ENCODE results near the gene SHISA3.
A peak's percentile ranks its signal among the peaks of the same experiment; 100 is the strongest.
"Not testable (repeated sequence)": the region's sequence is repeated elsewhere in the genome, so short reads cannot be mapped to it uniquely, and the experiment has no call there.

Gene SHISA3

DNA sequence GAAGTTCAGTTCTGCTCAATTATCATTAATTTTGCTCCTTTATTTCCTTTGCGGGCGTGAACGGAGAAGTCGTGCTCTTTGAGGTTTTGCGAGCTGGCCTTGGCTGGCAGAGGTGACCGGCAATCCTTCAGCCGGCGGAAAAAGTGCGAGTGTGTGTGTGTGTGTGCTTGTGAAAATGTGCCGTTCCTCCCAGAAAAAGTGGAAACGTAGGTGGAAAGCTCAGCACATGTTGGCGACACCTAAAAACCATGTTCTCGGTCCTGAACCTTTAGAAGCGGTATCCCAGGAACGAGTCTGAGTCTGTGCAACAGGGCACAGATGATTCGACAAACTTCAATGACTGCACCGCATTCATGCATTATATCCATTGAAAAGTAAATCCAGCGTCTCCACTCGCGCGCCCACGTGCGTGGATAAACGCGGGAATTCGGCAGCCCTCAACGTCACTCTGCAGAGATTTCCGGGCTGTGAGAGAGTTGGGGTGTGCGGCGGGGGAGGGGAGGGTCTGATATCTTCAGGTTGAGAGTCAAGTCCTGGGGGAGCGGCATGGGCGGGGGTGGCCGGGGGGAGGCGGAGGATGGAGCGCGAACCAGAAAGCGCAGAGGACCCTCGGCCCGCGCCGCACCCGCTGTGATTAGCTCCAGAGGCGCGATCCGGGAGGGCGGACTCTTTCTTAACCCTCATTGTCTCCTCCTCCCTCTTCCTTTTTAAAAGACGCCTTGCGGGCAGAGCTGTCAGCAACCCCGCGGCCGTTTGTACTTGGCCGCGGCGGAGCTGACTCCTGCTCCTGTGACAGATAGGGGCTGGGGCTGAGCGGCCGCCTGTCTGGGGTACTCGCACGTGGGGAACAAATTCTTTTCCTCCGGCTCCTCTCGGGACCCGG is at the start of gene SHISA3:
Gene SHISA3 (plus strand): TSS at position 737 of the 883 bp plus-strand sequence. CDS start 569 bp downstream, outside the sequence.
- FAIRE-seq (no peak), DNase-seq (ENCODE audit: low spot score) (no peak)

DNA sequence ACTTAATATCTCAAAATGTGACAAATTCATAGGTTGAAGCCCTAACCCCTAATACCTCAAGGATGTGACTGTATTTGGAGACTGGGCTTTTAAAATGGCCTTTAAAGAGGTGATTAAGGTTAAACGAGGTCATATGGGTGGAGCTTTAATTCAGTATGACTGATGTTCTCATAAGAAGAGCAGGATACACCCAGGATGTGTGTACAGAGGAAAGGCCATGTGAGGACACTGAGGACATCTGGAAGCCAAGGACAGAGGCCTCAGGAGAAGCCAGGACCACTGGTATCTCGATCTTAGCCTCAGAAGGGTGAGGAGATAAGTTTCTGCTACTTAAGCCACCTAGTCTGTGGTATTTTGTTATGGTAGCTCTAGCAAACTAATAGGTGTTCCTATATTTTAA is 49.0 kb upstream of the SHISA3 start:
- no peak for FAIRE-seq
- DNase-seq (ENCODE audit: low spot score) = no peak

DNA sequence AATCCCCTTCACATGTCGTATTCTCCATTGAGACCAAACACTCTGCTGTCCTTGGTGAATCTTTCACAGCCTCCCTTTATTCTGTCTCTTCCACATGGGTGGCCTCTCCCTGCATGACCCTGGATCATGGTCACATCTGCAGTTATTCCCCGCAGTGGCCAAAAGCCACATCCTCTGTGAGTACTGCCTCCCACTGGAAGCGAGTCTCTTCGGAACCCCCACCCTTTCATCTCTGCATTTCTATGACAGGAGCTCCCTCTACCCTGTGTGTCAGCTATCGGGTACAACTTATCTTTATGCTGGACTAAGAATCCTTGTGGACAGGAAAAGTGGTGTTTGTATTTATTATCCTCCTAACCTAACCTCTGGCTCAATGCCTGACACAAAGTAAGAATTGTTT is 48.6 kb upstream of the SHISA3 start:
- no peak for FAIRE-seq
- DNase-seq (ENCODE audit: low spot score) = no peak

DNA sequence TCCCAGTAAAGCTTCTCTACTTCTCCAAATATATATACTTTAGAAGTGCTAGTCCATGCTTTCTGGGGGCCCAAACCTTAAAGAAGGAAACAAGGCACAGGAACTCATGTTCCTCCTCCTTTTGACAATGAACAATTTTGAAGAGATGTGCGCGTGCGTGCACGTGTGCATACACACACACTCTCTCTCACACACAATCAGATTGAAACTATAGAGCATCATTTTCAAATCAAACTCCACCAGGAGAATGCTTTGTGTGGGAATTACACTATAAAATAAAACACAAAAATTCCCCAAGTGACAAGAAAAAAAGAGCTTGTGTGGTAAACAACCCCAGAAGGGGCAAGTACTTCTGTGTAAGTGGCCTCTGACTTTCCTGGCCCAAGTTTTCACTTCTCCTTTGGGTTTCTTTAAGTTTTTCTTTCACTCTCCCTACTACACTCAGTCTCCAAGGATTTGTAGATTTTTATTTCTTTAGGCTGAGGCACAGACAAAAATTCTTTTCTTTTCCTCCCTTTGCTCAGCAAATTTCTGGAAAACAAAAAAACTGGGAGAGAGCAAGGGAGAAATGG is 46.6 kb upstream of the SHISA3 start:
- DNase-seq (ENCODE audit: low spot score) (no peak), FAIRE-seq (no peak)

DNA sequence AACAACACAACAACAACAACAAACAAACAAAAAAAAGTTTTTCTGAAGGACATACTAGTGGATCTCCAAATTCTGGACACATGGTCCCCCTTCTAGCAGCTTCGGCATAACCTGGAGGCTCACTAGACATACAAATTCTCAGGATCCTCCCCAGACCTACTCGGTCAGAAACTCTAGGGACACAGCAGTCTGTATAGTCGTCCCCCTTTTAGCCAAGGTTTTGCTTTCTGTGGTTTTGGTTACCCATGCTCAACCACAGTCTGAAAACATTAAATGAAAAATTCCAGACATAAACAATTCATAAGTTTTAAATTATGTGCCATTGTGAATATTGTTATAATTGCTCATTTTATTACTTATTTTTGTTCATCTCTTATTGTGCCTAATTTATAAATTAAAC is 45.2 kb upstream of the SHISA3 start:
- no peak for FAIRE-seq
- DNase-seq (ENCODE audit: low spot score) = no peak

DNA sequence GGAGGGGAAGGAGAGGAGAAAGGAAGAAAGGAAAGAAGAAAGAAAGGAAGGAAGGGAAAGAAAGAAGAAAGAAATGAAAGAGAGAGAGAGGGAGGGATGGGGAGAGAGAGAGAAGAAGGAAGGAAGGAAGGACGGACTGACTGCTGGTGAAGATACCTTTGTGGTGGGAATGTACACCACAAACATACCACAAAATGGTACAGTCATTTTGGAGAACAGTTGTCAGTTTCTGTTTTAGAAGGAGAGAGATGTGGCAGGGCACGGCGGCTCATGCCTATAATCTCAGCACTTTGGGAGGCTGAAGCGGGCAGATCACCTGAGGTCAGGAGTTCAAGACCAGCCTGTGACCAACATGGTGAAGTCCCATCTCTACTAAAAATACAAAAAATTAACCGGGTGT is 40.0 kb upstream of the SHISA3 start:
- no peak for FAIRE-seq

DNA sequence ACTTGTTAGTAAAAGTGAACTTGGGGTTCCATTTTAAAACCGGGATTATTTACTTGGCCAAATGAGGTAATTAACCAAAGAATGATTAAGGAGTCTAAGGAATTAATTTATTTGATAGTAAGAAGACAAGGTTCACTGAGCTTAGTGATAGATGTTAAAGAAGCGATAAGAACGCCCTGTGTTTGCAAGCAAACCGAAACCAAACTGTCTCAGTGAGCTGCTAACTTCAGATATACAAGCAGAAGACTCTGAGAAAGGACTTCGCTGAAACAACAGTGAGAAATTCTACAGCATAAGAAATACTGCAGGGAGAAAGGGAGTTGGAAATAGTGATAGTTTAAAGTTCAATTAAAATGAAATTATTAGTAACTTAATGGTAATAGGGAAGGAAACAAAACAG is 37.6 kb upstream of the SHISA3 start:
- DNase-seq (ENCODE audit: low spot score) (no peak), FAIRE-seq (no peak)

More for the DNA sequence above, 40.0 kb upstream of the SHISA3 start:
- DNase-seq (ENCODE audit: low spot score) = no peak

DNA sequence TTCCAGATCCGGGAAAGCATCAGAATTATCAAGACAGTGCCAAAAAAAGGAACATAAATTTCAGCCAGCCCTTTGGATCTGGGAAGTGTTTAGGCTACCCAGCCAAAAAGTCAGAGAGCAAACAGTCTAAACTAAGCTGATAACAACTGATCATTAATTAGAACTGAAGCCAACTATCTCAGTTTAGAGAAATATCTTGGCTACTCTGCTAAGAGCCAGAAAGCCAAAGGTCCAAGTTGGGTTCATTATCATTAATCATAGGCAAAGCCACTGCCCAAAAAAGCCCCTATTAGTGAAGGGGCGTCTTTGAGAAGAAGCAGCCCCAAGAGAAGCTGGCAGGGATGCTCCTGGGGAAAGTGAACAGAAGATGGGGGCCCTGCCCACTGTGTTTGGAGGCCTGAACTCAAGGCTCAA is 37.0 kb upstream of the SHISA3 start:
- FAIRE-seq = no peak

DNA sequence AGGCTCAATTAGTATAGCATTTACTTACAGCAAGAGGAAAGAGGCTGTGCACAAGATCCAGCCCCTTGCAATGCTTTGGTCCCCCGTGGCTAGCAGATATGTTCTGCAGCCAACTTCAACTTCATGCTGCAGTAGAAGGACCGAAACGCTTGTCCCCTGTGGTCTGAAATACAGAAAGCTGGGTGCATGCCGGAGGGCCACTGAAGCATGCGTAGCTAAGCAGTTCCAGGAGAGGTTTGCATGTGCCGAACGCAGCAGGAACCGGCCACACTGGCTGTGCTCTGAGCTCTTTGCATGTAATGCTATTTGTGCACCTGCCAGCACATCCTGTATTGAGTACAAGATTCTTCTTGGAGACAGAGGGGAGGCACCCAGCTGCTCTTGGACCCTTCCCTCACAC is 35.8 kb upstream of the SHISA3 start:
- no peak for FAIRE-seq
- no peak for DNase-seq (ENCODE audit: low spot score)

More for the DNA sequence above, 37.0 kb upstream of the SHISA3 start:
- DNase-seq (ENCODE audit: low spot score) = no peak

DNA sequence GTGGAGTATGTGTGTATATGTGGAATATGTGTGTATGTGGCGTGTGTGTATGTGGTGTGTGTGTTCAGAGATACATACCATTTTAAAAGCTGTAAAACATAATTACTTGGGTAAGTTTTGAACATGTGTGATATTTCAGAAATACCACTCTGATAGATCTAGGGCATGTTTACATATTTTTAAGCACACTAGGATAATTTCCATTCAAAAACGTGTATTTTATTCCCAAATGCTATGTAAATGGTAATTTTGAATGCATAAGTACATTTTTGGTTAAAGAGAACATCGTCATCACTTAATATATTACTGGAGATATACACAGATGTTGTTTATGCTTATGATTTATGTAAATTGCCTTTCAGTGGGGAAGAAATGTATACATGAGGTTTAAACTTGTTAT is 34.7 kb upstream of the SHISA3 start:
- FAIRE-seq (no peak), DNase-seq (ENCODE audit: low spot score) (no peak)

DNA sequence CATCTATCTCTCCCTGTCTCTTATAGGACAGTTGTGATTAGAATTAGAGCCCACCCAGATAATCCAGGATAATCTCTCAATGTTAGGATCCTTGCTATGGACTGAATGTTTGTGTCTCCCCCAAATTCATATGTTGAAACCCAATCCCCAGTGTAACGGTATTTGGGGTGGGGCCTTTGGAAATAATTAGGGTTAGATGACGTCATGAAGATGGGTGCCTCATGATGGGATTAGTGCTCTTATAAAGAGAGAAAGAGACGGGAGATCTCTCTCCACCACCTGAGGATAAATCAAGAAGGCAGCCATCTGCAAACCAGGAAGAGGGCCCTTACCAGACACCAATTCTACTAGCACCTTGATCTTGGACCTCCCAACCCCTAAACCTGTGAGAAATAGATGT is 33.7 kb upstream of the SHISA3 start:
- FAIRE-seq = no peak
- DNase-seq (ENCODE audit: low spot score) = no peak

DNA sequence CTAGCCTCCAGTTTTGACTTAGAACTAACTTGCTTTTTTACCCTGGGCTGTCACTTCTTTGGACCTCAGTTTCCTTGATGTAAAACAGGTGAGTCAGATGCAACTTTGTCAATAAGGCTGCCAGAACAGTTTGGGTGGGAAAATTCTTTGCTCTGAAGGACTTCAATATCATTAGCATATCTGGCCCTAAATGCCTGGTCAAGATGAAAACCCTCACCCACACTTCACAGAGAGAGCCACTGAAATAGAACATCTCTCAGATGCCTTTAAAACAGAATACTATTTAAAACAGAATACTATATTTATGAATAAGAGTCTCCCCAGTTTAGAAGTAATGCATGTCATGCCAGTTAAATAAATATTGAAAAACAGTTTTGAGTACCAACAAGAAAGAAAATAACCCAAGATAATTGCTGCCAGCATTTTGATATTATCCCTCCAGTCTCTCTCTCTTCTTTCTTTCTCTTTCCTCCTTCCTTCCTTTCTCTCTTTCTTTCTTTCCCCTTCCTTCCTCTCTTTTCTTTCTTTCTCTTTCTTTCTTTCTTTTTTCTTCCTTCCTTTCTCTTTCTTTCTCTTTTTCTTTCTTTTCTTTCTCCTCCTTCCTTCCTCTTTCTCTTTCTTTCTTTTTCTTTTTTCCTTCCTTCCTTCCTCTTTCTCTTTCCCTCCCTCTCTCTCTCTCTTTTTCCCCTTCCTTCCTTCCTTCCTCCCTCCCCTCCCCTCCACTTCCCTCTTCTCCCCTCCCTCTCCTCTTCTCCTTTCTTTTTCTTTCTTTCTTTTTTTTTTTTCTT is 32.8 kb upstream of the SHISA3 start:
- no peak for DNase-seq (ENCODE audit: low spot score)
- no peak for FAIRE-seq

DNA sequence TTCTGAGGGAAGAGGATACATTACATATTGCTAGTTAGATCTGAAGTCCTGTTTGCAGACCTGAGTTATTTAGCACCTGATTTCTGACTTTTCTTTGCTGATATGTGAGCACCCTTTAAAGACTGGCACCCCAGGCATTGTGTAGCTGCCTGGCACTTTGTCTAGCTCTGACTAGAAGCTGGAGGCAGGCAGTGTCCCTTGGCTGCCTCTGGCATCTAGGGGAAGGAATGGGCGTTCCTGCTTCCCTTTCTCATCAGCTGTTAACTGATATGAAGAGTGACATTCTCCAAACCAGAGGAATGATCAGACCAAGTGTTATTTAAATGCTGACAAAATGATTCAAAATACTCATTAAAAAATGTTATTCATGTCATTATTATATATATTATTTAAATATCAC is 30.3 kb upstream of the SHISA3 start:
- DNase-seq (ENCODE audit: low spot score) (no peak), FAIRE-seq (no peak)

DNA sequence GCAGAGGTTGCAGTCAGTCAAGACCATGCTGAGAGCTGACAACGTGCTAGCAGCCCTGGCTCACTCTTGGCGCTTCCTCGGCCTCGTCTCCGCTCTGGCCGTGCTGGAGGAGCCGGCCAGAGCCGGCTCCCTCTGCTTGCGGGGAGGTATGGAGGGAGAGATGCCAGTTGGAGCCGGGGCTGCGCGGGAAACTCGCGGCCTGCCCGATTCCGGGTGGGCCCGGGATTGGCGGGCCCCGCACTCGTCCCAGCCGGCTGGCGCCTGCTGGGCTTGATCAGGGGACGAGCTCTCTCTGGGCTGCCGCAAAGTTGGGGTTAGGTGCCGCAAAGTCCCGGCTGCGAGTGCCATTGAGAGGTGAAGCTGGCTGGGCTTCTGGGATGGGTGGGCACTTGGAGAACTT is 27.8 kb upstream of the SHISA3 start:
- DNase-seq (ENCODE audit: low spot score) (no peak), FAIRE-seq (no peak)

DNA sequence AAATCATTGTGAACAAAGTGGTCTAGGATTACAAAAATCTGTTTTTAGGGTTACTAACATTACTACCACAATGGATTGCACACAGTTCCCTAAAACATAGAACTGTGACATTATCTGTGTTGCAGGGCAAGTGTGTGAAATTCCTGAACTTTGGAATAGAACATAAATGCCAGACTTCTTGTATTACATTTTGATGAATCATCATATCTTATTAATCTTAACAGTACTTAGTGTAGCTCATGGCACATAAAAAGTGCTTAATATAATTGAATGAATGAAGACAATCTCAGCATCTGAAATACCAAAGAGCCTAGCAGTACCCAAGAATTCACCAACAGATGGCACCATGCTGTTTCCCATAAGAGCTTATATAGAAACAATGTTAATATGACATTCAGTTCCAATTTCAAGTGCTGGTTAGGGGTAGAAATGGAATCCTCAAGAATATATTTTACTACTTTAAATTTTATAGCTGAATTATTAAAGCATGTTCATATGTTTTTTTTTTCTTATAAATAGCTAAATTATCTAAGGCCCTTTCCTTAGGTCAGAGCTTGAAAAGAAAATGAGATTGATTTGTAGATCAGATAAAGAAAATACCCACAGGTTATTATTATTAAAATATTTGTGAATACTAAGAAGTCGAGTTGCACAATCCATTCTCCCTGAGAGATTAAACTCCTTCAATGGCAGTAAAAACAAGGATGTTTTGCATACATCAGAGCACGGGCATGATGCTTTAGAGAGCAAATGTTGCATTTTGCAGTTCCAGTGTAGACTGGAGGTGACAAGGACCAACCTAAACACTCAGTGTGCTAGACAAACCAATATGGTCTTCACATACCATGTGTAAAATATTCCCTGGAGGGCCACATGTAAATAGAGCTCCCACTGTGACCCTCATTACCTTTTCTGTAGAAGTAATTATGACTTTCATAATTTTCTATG is 25.7 kb upstream of the SHISA3 start:
- DNase-seq (ENCODE audit: low spot score) = peak; percentile 20
- peak; percentile 45 for FAIRE-seq

DNA sequence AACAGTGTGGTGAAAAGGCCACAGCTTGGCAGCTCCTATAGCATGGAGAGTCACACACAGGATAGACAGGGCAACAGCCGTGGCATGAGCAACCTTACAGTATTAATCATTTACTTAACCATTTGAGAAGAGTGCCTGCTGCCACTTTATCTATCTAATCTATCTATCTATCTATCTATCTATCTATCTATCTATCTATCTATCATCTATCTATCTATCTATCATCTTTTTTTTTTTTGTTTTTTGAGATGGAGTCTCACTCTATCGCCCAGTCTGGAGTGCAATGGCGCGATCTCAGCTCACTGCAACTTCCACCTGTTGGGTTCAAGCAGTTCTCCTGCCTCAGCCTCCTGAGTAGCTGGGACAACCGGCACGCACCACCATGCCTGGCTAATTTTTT is 25.0 kb upstream of the SHISA3 start:
- DNase-seq (ENCODE audit: low spot score); FAIRE-seq: not testable (repeated sequence)

DNA sequence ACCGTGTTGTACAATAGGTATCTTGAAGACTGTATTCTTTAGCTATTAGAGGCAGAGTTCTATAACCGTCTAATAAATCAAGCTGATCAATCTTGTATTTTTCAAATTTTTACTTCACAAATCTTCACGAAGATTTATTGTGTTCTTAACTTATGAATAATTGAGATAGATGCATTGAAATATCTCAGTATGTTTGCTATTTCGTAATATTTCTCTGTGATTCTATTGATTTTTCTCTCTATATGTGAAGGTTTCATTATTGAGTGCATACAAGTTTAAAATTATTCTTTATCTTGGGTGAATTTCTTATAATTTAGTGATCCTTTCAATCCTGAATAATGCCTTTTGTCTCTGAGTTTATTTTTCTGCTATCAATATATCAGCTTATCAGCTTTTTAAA is 19.8 kb upstream of the SHISA3 start:
- no peak for DNase-seq (ENCODE audit: low spot score)

DNA sequence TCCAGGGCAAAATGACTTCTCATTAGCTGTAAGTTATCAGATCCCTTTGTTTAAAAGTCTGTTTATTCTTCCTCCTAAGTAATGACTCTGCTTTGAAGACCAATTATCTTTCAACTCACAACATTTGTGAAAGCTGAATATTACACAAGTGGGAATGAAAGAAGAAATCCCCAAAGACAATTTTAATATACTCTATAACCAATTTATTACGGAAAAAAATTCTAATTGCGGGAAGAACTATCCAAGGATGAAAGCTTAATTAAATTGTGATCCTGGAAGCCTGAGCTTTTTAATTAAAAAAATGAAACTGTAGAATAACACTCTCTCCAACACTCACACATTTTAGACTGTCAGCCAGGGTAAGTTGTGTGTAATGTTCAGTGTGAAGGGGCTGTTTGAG is 15.6 kb upstream of the SHISA3 start:
- no peak for FAIRE-seq
- DNase-seq (ENCODE audit: low spot score) = no peak

More for the DNA sequence above, 19.8 kb upstream of the SHISA3 start:
- FAIRE-seq = no peak

DNA sequence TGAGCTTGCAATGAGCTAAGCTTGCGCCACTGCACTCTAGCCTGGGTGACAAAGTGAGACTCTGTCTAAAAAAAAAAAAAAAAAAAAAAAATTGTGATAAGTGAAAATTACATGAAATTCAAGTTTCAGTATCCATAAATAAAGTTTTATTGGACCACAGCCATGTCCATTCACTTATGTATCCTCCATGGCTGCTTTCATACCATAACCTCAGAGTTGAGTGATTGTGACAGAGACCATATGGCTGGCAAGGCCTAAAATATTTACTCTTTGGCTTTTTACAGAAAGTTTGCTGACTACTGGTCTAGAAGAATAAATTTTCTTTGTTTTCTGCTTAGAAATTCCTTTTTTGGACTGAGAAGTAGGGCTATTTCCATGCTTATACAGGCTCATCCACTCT is 11.8 kb upstream of the SHISA3 start:
- FAIRE-seq (no peak), DNase-seq (ENCODE audit: low spot score) (no peak)

DNA sequence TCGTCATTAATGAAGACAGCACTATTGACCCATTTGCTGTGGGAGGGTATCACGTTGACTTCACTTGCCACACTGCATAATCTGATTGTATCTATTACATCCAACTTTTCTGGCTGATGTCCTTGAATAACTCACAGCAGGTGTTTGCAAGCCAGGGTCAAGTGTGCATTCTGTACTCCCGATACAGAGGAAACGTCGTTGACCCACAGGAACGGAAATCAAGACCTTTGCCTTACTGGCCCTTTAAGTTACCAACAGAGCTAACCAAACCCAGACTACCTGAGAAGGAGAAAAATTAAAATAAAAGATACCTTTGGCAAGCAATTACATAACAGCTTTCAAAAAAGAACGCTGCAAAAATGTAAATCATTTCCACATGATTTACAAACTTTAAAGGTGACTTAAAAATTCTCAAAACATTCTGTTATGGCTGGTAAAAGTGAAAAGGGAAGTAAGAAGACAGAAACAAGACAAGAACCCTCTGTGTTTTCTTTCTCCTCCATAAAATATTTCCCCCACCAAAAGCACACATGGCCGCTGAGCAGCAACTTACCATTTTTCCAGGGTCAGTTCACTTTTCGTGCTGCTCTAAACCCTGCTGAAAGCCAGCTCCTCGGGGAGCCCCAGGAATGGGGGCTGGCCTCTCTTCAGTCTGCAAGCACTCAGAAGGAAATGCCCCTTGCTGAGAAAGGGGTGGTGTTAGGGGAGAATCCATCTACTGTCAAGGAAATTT is 6.5 kb upstream of the SHISA3 start:
- DNase-seq (ENCODE audit: low spot score) (no peak), FAIRE-seq (no peak)

DNA sequence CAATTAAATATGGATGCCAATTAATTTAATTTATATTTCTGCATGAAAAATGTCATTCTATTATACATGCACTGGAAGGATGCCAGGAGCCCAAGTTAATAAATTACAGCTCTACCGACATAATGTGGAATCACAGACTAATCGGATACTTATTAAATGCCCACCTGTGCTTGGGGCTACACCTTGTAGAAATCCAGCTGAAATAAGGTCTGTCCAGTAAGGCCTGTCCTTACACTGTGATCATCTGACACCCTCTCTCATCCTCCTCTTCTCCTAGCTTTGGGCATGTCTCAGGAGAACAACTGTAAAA is 6.0 kb upstream of the SHISA3 start:
- FAIRE-seq (no peak), DNase-seq (ENCODE audit: low spot score) (no peak)
